ENCODE measurements around the gene ERMARD. TPM values are rescaled to one million over a fixed set of nuclear protein-coding genes. Genes with fewer than 3 reads are reported as not detected.

ERMARD gene
- total RNA-seq, 4 donors from 2014 or later, result 14.6 to 49.1 (median 20.4) TPM

GRCh38 chr6:169798764-169799473 lies 47.5 kb downstream of the ERMARD start:
- Histone ChIP-seq H3K4me1 (peaks cover 10% of the 10 kb centered on the region), H3K27ac (no peak overlapping the region), H3K9me3 (no peaks in the 10 kb centered on the region), H3K27me3 (peaks cover 3% of the 10 kb centered on the region), H3K4me3 (no peak overlapping the region), H3K36me3 (no peaks in the 10 kb centered on the region)
- WGBS, result 85% methylated on average over 10 of the region's 10 CpGs
- TF ChIP-seq EP300 (IDR thresholded peaks at IDR 0.05) (no peak), CTCF (IDR thresholded peaks at IDR 0.05) (no peak), POLR2A (IDR thresholded peaks at IDR 0.05) (no peak), POLR2AphosphoS5 (IDR thresholded peaks at IDR 0.05) (no peak)
- peak in 1 of 2 donors; percentile 12 for DNase-seq (ENCODE audit: low spot score in 2 of 2)

GRCh38 chr6:169799474-169799926 lies 48.1 kb downstream of the ERMARD start:
- H3K27ac ChIP-seq, result no peak overlapping the region
- no peak overlapping the region for H3K4me3 ChIP-seq
- H3K27me3 ChIP-seq, result peaks cover 8% of the 10 kb centered on the region
- no peaks in the 10 kb centered on the region for H3K36me3 ChIP-seq
- no peak for DNase-seq (ENCODE audit: low spot score in 2 of 2)
- TF ChIP-seq POLR2AphosphoS5 (IDR thresholded peaks at IDR 0.05) (no peak), EP300 (IDR thresholded peaks at IDR 0.05) (no peak), CTCF (IDR thresholded peaks at IDR 0.05) (no peak), POLR2A (IDR thresholded peaks at IDR 0.05) (no peak)
- 66% methylated on average over 7 of the region's 7 CpGs for WGBS
- H3K9me3 ChIP-seq, result no peaks in the 10 kb centered on the region
- peaks cover 10% of the 10 kb centered on the region for H3K4me1 ChIP-seq

- Histone ChIP-seq H3K4me1 (peaks cover 10% of the 10 kb centered on the region), H3K36me3 (no peaks in the 10 kb centered on the region), H3K9me3 (no peaks in the 10 kb centered on the region), H3K4me3 (no peak overlapping the region), H3K27me3 (peaks cover 15% of the 10 kb centered on the region), H3K27ac (no peak overlapping the region)
- peak in 1 of 2 donors; percentile 68 for DNase-seq (ENCODE audit: low spot score in 2 of 2)
- 43% methylated on average over 9 of the region's 9 CpGs for WGBS
- TF ChIP-seq POLR2AphosphoS5 (IDR thresholded peaks at IDR 0.05), result no peak
- no peak for TF ChIP-seq POLR2A (IDR thresholded peaks at IDR 0.05)
- TF ChIP-seq CTCF (IDR thresholded peaks at IDR 0.05), result no peak
- TF ChIP-seq EP300 (IDR thresholded peaks at IDR 0.05), result no peak
These were observed 48.8 kb downstream of the ERMARD start for GRCh38 chr6:169800116-169800667.

- DNase-seq (ENCODE audit: low spot score in 2 of 2), result peak in 1 of 2 donors; percentile 70
- TF ChIP-seq EP300 (IDR thresholded peaks at IDR 0.05) (no peak), POLR2AphosphoS5 (IDR thresholded peaks at IDR 0.05) (no peak), POLR2A (IDR thresholded peaks at IDR 0.05) (no peak), CTCF (IDR thresholded peaks at IDR 0.05) (no peak)
- peaks cover 10% of the 10 kb centered on the region for H3K4me1 ChIP-seq
- no peaks in the 10 kb centered on the region for H3K9me3 ChIP-seq
- WGBS, result 64% methylated on average over 11 of the region's 13 CpGs
- H3K4me3 ChIP-seq, result no peak overlapping the region
- H3K27ac ChIP-seq, result no peak overlapping the region
- no peaks in the 10 kb centered on the region for H3K36me3 ChIP-seq
- peaks cover 19% of the 10 kb centered on the region for H3K27me3 ChIP-seq
These were observed 49.4 kb downstream of the ERMARD start for GRCh38 chr6:169800668-169801395.
